ENCODE results near the gene SWI5. TPM values are rescaled to one million over a fixed set of nuclear protein-coding genes. Genes with fewer than 3 reads are reported as not detected.

The SWI5 gene
- total RNA-seq, 2 donors from 2014 or later, result 33.4 to 46.9 TPM

DNA sequence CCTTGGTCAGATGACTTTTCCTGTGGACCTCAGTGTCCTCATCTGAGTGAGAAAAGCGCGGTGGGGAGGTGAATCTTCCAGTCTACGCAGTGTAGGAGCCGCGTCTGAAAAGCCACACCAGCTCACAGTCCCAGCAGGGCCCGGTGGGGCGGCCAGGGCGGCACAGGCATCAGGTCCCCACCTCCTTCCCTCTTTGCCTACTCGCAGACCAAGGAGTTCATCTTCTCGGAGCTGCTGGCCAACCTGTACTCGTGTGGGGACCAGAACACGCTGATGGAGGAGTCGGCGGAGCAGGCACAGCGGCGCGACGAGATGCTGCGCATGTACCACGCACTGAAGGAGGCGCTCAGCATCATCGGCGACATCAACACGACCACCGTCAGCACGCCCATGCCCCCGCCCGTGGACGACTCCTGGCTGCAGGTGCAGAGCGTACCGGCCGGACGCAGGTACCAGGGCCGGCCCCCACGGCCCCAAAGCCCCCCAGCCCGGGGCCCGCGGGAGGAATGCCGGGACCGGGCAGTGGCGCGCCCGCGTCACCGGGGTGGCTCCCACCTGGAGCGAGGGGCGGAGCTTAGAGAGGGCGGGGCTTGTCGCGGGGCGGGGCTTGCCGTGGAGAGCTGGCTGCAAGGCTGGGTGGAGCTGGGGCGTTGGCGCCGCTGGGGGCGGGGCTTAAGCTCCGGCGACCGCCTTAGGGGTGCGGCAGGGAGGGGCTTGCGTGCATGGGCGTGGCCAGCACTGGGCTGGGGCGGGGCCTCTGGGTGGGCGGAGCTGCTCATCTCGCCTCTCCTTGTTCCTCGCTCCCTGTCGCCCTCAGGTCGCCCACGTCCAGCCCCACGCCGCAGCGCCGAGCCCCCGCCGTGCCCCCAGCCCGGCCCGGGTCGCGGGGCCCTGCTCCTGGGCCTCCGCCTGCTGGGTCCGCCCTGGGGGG, 25.9 kb upstream of the SWI5 start:
- WGBS, 2 experiments (ENCODE audit: insufficient coverage in 1 of 2, insufficient read length in 1 of 2), result 82 to 84% methylated on average over 57 to 81 of the region's 81 CpGs

DNA sequence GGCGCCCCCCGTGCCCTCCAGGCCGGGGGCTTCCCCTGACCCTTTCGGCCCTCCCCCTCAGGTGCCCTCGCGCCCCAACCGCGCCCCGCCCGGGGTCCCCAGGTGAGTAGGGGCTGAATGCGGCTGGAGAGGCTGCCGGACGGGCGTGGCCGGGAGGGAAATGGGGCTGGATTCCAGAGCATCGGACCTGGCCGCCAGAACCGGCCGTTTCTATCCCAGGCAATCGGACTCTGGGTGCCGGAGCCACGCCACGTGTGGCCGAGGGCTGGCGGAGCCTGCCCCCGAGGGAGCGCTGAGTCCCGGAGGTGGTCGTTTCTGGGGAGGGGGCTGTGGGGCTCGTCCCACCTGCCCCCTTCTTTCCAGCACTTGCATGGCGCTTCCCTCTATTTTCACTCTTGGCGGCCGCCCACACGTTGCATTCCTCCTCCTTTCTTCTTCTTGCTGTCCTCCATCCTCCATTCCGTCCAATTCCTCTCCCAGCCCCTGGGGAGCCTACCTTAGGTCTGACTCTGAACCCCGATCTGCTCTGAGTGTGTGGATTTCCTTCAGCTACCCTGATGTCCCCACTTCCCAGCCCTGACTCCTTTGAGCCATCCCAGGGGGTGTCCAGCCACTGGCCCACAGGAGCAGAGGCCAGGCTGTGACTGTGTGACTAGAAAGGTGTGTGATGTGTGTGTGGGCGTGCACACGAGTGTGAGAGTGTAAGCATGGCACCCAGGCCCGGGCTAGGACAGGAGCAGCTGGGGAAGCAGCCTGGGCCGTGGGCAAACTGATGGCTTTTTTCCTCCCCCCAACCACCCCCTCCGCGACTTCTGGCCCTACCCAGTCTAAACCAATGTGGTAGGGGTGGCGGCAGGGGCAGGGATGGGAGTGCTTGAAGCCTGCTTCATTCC, 25.0 kb upstream of the SWI5 start:
- no peak overlapping the region for H3K4me3 ChIP-seq (ENCODE audit: low read length)
- peaks cover 6% of the 10 kb centered on the region for H3K36me3 Mint-ChIP-seq (ENCODE audit: low read depth)
- H3K9me3 ChIP-seq (ENCODE audit: control insufficient read depth, low read length), result no peaks in the 10 kb centered on the region
- peaks cover 28% of the 10 kb centered on the region for H3K27me3 Mint-ChIP-seq (ENCODE audit: insufficient read depth)
- H3K4me3 Mint-ChIP-seq, result peak overlapping the region; percentile 60
- H3K4me1 Mint-ChIP-seq, result peaks cover 11% of the 10 kb centered on the region
- H3K9ac ChIP-seq (ENCODE audit: extremely low read depth, low read length, poor library complexity, severe bottlenecking), result no peak overlapping the region
- 83 to 84% methylated on average over 28 to 39 of the region's 43 CpGs for whole genome bisulfite sequencing, 2 experiments (ENCODE audit: insufficient coverage in 1 of 2, insufficient read length in 1 of 2)
- peaks cover 5% of the 10 kb centered on the region for H3K36me3 ChIP-seq (ENCODE audit: control insufficient read depth, insufficient read depth, low read length)
- TF ChIP-seq, protein P1, sequence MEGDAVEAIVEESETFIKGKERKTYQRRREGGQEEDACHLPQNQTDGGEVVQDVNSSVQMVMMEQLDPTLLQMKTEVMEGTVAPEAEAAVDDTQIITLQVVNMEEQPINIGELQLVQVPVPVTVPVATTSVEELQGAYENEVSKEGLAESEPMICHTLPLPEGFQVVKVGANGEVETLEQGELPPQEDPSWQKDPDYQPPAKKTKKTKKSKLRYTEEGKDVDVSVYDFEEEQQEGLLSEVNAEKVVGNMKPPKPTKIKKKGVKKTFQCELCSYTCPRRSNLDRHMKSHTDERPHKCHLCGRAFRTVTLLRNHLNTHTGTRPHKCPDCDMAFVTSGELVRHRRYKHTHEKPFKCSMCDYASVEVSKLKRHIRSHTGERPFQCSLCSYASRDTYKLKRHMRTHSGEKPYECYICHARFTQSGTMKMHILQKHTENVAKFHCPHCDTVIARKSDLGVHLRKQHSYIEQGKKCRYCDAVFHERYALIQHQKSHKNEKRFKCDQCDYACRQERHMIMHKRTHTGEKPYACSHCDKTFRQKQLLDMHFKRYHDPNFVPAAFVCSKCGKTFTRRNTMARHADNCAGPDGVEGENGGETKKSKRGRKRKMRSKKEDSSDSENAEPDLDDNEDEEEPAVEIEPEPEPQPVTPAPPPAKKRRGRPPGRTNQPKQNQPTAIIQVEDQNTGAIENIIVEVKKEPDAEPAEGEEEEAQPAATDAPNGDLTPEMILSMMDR (conservative IDR thresholded peaks at IDR 0.05), result no peak
- H3K27ac Mint-ChIP-seq, result peak overlapping the region; percentile 50
- H3K9me3 Mint-ChIP-seq, result no peaks in the 10 kb centered on the region
- no peaks in the 10 kb centered on the region for H3K27me3 ChIP-seq (ENCODE audit: control insufficient read depth, insufficient read depth, low read length, poor library complexity, severe bottlenecking)
- H3K27ac ChIP-seq (ENCODE audit: low read depth, low read length), result no peak overlapping the region
- no peak for DNase-seq
- no peaks in the 10 kb centered on the region for H3K4me1 ChIP-seq (ENCODE audit: control insufficient read depth, insufficient read depth, low read length)

More for the DNA sequence above, 25.9 kb upstream of the SWI5 start:
- H3K27ac Mint-ChIP-seq, result peak overlapping the region; percentile 52
- DNase-seq, result peak; percentile 99
- peak overlapping the region; percentile 60 for H3K4me3 Mint-ChIP-seq
- Histone ChIP-seq H3K27me3 (ENCODE audit: control insufficient read depth, insufficient read depth, low read length, poor library complexity, severe bottlenecking) (no peaks in the 10 kb centered on the region), H3K9me3 (ENCODE audit: control insufficient read depth, low read length) (no peaks in the 10 kb centered on the region), H3K4me3 (ENCODE audit: low read length) (no peak overlapping the region), H3K36me3 (ENCODE audit: control insufficient read depth, insufficient read depth, low read length) (peaks cover 5% of the 10 kb centered on the region), H3K27ac (ENCODE audit: low read depth, low read length) (no peak overlapping the region), H3K9ac (ENCODE audit: extremely low read depth, low read length, poor library complexity, severe bottlenecking) (no peak overlapping the region), H3K4me1 (ENCODE audit: control insufficient read depth, insufficient read depth, low read length) (no peaks in the 10 kb centered on the region)
- H3K27me3 Mint-ChIP-seq (ENCODE audit: insufficient read depth), result peaks cover 28% of the 10 kb centered on the region
- H3K36me3 Mint-ChIP-seq (ENCODE audit: low read depth), result peaks cover 6% of the 10 kb centered on the region
- peaks cover 11% of the 10 kb centered on the region for H3K4me1 Mint-ChIP-seq
- H3K9me3 Mint-ChIP-seq, result no peaks in the 10 kb centered on the region
- TF ChIP-seq, protein P1 (conservative IDR thresholded peaks at IDR 0.05), result no peak

DNA sequence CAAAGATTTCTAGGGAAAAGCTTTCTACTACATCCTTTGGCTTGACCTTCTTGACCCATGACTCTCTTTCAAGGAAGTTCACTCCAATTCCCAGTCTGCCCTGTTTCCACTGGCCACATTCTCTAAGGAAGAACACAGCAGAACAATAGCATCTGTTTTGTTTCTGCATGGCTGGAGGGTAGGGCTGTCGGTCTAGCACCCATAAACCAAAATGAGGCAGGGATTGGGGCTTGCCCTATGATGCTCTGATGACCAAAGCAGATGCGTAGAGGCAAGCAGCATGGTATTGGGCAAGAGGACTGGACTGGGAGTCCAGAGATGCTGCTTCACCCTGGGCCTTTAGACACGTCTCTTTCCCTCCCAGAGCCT, 24.4 kb upstream of the SWI5 start:
- Mint-ChIP-seq H3K4me1 (peaks cover 11% of the 10 kb centered on the region), H3K27ac (no peak overlapping the region), H3K9me3 (no peaks in the 10 kb centered on the region), H3K27me3 (ENCODE audit: insufficient read depth) (peaks cover 28% of the 10 kb centered on the region), H3K36me3 (ENCODE audit: low read depth) (peaks cover 6% of the 10 kb centered on the region), H3K4me3 (peak overlapping the region; percentile 60)
- Histone ChIP-seq H3K4me3 (ENCODE audit: low read length) (no peak overlapping the region), H3K27me3 (ENCODE audit: control insufficient read depth, insufficient read depth, low read length, poor library complexity, severe bottlenecking) (no peaks in the 10 kb centered on the region), H3K27ac (ENCODE audit: low read depth, low read length) (no peak overlapping the region), H3K4me1 (ENCODE audit: control insufficient read depth, insufficient read depth, low read length) (no peaks in the 10 kb centered on the region), H3K9ac (ENCODE audit: extremely low read depth, low read length, poor library complexity, severe bottlenecking) (no peak overlapping the region), H3K36me3 (ENCODE audit: control insufficient read depth, insufficient read depth, low read length) (peaks cover 6% of the 10 kb centered on the region), H3K9me3 (ENCODE audit: control insufficient read depth, low read length) (no peaks in the 10 kb centered on the region)
- DNase-seq, result no peak
- TF ChIP-seq, protein P1 (conservative IDR thresholded peaks at IDR 0.05), result no peak
- 87 to 94% methylated on average over 3 of the region's 3 CpGs for WGBS, 2 experiments (ENCODE audit: insufficient coverage in 1 of 2, insufficient read length in 1 of 2)
